Astrocyte of the hippocampus (primary cell): ENCODE results near the gene PNKD.
"Not testable (repeated sequence)": the region's sequence is repeated elsewhere in the genome, so short reads cannot be mapped to it uniquely, and the experiment has no call there.

Experiments
- DNase-seq: peaks from one replicate; pipeline ENCODE4 v3.0.0; 2011; ENCODE audit warnings: low read depth, low spot score

PNKD gene

DNA sequence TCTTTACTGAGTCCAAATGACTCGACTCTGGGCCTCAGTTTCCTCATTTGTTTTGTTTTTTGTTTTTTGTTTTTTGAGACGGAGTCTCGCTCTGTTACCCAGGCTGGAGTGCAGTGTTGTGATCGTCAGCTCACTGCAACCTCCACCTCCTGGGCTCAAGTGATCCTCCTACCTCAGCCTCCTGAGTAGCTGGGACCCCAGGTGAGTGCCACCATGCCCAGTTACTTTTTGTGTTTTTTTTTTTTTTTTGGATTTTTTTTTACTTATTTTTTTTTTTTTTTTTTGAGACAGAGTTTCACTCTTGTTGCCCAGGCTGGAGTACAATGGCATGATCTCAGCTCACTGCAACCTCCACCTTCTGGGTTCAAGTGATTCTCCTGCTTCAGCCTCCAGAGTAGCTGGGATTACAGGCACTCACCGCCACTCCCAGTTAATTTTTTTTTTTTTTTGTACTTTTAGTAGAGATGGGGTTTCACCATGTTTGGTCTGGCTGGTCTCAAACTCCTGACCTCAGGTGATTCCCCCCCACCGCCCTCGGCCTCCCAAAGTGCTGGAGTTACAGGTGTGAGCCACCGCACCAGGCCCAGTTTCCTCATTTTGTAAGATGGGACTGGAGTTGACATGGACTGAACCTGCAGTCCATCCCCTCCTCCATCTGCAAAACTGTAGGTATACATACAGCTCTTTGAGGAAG lies 3.0 kb downstream of the PNKD start:
- DNase-seq: not testable (repeated sequence)

DNA sequence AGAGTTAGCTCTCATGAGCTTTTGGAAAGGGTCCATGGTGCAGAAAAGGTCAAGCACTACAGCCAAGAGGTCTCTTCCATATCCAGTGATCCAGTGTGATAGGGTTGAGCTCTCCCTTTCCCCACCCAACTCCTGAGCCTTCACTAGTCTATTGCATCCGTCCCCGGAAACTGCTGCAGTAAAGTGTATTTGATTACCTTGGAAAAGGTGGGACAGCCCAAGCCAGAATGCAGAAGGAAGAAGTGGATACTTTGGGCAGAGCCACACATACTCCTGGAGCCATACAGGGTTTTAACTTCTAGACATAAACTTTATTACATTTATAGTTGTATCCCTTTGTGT lies 3.6 kb downstream of the PNKD start:
- DNase-seq: no peak

- DNase-seq: no peak
Observed at GRCh38 chr2:218274586-218274985, 4.3 kb downstream of the PNKD start.

- no peak for DNase-seq
Observed at GRCh38 chr2:218275371-218276072, 5.2 kb downstream of the PNKD start.

DNA sequence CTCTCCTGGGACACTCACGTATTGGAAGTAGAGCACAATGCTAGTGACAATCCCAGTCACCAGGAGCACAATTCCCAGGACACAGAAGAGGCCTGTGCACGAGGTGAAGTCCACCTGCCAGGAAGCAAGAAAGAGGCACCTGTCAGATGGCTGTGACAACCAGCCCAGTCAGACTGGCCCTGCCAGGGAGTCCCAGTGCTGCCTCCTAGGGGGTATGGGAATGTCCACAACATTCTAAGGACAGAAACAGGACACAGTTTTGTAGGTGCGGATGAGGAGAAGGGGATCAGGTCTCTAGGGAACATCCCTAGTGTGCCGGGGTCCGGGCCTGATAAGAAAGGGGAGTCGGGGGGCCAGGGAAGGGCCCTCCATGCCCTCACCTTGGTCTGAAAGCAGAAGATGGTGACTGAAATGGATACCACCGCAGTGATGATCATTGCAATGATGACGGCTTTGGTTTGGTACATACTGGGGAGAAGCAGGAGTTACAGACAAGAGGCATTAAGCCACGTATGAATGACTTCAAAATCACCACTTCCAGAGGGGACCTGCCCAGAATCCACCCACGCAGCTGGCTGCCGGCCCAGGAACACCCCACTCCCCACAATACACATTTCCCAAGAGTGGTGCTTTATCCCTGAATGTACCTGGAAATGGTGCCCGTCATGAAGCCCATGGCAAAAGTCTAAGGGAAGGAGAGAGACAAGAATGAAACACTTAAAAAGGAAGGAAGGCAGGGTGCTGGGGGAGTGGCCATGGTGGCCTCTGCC lies 6.9 kb downstream of the PNKD start:
- DNase-seq: no peak

DNA sequence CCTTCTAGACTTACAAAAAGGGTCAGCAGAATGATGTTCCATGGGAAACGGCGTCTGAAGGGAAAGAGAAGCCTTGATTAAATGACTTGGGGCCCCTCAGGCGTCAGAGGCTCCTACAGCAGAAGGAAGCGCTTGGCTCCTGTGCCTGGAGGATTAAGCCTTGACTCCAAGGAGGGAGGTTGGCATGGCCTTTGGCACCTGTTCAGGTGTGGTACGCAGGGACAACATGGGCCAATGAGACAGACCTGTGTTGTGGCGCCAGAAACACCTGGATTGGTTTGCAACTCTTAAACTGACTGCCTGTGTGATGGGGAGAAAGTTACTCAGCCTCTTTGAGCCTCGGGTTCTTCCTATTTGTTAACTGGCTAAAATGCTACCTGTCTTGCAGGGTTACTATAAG lies 7.6 kb downstream of the PNKD start:
- no peak for DNase-seq

DNA sequence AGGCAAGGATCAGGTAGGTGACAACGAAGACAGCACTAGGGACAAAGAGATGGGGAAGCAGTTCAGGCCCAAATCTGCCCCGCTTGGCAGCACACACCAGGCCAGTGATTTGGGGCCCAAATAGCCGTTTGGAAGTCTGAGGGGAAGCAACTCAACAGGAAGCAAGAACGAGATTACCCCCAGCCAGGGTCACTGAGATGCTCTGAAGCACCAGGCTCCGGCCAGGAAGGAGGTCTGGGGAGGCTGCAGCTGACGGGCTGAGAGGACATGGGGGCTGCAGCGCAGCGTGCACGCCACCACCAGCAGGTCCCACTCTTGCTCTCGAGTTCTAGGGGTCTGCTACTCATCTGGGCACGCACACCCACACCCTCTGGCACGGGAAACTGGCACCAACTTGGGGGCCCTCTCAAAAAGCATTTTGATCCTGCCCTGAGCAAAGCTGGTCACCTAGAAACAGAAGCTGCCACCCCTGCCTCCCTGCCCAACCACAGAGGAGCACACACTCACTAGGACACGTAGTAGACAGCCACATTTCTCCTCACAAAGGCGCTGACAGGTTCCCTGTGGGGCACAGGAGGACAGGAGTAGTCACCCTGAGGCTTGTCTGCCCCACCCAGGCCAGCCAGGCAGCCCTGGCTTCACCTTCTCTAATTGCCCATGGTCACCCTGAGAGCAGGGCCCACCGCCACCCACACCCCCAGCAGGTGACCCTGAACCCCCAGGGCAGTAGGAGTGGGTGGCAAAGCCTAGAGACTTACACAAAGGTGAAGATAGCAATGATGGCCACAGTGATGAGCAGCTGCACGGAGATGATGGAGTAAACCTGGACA lies 8.4 kb downstream of the PNKD start:
- no peak for DNase-seq

DNA sequence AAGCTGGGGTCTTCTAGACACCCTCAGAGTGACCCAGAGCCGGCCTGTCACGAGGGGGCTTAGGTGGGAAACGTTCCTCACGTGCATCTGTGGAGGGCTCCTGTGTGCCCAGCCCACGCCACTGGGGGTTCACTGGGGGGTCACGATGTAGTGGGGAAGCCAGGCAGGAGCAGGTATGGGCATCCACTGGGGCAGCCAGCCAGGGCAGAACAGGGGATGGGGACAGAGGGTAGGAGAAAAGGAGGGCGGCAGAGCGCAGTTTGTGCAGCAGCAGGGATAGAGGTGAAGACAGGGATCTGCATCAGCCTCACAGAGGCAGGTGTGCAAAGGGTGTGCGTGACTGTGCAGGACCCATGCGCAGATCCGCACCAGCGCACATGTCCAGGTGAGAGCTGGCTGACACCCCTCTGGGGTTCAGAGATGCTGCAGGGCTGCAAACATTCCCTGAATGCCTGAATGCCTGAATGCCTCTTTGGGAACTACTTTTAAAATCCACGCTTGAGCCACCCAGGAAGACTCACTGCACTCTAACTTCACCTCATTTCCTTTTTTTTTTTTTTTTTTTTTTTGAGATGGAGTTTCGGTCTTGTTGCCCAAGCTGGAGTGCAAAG lies 10.0 kb downstream of the PNKD start:
- no peak for DNase-seq

- peak; percentile 43 for DNase-seq
Observed at GRCh38 chr2:218281449-218281848, 11.1 kb downstream of the PNKD start.

GRCh38 chr2:218282173-218282991 lies 12.1 kb downstream of the PNKD start:
- peak; percentile 78 for DNase-seq

- DNase-seq: peak; percentile 81
Observed at GRCh38 chr2:218284106-218284811, 13.9 kb downstream of the PNKD start.

GRCh38 chr2:218285604-218286003 lies 15.3 kb downstream of the PNKD start:
- DNase-seq: peak; percentile 85

DNA sequence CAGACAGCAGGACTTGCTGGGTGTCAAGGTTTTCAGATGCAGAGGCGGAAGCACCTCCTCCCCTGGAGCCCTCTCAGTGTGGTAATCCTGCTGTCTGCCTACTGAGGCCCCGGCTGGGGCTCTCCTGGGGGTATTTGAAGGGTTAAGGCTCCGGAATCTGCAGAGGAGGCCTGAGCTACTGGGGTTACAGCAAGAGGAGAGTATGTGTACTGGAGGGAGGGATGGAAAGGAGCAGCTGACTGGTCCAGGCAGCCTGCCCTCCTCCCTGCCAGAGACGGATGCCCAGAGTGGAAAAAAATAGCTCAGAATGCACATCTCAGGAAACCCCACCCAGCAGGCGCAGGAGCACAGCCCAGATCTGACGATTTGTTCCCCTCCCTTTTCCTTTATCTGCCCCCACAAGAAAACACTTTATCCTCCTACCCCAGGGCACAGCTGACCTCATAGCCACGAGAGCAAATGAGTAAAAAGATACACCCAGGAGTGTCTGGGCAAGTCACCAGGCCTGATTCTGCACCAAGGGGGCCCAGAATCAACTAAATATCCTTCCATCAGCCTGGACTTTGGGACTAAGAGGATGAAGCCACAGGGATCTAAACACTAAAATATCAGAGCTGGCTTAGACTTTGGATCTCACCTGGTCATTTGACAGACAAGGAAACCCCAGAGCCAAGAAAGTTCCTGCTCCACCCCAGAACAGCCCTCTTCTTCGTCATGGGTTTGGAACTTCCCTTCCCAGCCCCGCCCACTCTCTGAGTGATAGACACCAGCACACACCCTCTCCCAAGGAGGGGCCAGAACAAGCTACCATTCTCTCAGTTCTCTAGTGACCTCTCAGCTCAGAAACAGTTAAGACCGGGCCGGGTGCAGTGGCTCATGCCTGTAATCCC lies 16.5 kb downstream of the PNKD start:
- DNase-seq: peak; percentile 96

- DNase-seq: peak; percentile 45
Observed at GRCh38 chr2:218289639-218290315, 19.5 kb downstream of the PNKD start.

- no peak for DNase-seq
Observed at GRCh38 chr2:218290316-218291261, 20.3 kb downstream of the PNKD start.

DNA sequence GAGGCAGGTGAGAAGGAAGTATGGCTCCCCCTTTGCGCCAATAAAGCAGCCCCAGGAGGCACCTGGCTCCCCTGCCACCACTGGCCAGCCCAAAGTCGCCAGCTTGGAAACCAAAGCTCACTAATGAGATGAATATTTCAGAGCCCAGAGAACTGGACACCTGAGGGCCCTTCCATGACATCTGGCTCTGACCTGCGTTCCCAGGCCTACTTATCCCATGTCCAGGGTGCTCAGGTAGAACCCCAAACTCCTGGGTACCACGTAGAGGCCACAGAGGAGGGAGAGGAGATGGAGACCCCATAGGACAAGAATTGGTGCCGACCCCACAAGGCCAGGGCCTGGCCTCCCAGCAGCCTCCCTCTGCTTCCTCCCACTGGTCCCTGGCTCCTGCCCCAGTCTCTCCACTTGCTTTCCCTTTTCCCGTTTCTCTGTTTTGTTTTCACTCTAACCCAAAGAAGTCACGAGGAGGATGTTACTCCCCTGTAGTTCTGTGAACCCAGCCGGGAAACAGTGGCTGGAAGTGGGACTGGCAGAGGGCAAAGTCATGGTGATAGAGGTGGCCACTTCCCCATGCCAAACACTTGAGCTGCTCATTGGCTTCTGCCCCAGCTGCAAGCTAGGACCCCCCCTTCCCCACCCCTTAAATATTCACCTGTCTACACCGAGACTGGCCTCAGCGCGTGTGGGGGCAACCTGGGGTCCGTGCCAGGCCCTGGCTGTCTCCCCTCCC lies 21.2 kb downstream of the PNKD start:
- DNase-seq: no peak
